Lower leg skin (tissue), 3 donors: ENCODE data around the gene PLEKHG3.

Experiments used
- CTCF ChIP-seq, 3 donors: fragments of 450-650 bp; IDR thresholded peaks; one replicate each; pipeline ENCODE4 v1.5.1; 2016; ENCODE audit warnings: antibody characterized with exemption in 3 of 3, mild to moderate bottlenecking in 3 of 3, moderate library complexity in 2 of 3
- POLR2A ChIP-seq, 2 donors: fragments of 450-650 bp; IDR thresholded peaks; one replicate each; pipeline ENCODE4 v1.6.1; 2016 to 2017; ENCODE audit warnings: antibody characterized with exemption in 2 of 2, mild to moderate bottlenecking in 1 of 2, moderate library complexity in 1 of 2

- TF ChIP-seq CTCF (IDR thresholded peaks at IDR 0.05) (no peak), POLR2A (IDR thresholded peaks at IDR 0.05) (no peak)
These were observed 54.7 kb downstream of the PLEKHG3 start for GRCh38 chr14:64758691-64759554.
